ENCODE measurements around the gene FLT1.
A peak's percentile ranks its signal among the peaks of the same experiment; 100 is the strongest.

Gene FLT1

GRCh38 chr13:28338006-28338574 lies 156.8 kb downstream of the FLT1 start:
- peak; percentile 4 for DNase-seq

- peak; percentile 2 for DNase-seq
Measured at GRCh38 chr13:28337166-28338005, 157.5 kb downstream of the FLT1 start.

- no peak for DNase-seq
Measured at GRCh38 chr13:28336193-28336657, 158.7 kb downstream of the FLT1 start.

GRCh38 chr13:28333204-28333881 lies 161.6 kb downstream of the FLT1 start:
- DNase-seq: no peak

GRCh38 chr13:28329395-28330158 lies 165.4 kb downstream of the FLT1 start:
- DNase-seq: no peak

GRCh38 chr13:28328271-28328607 lies 166.7 kb downstream of the FLT1 start:
- no peak for DNase-seq

GRCh38 chr13:28327373-28328270 lies 167.3 kb downstream of the FLT1 start:
- DNase-seq: no peak

- DNase-seq: no peak
Measured at GRCh38 chr13:28326056-28326455, 168.9 kb downstream of the FLT1 start.

GRCh38 chr13:28325022-28325421 lies 169.9 kb downstream of the FLT1 start:
- no peak for DNase-seq

- DNase-seq: peak; percentile 38
Measured at GRCh38 chr13:28324181-28324789, 170.6 kb downstream of the FLT1 start.

GRCh38 chr13:28322256-28322905 lies 172.5 kb downstream of the FLT1 start:
- DNase-seq: no peak

GRCh38 chr13:28321756-28322155 lies 173.2 kb downstream of the FLT1 start:
- DNase-seq: no peak

GRCh38 chr13:28320884-28321574 lies 173.9 kb downstream of the FLT1 start:
- DNase-seq: peak; percentile 9

GRCh38 chr13:28320209-28320608 lies 174.7 kb downstream of the FLT1 start:
- DNase-seq: no peak

- DNase-seq: no peak
Measured at GRCh38 chr13:28319528-28319927, 175.4 kb downstream of the FLT1 start.

GRCh38 chr13:28318496-28318895 lies 176.4 kb downstream of the FLT1 start:
- DNase-seq: no peak

- DNase-seq: no peak
Measured at GRCh38 chr13:28316836-28317235, 178.1 kb downstream of the FLT1 start.

- no peak for DNase-seq
Measured at GRCh38 chr13:28316129-28316528, 178.8 kb downstream of the FLT1 start.

- no peak for DNase-seq
Measured at GRCh38 chr13:28314879-28315278, 180.0 kb downstream of the FLT1 start.

GRCh38 chr13:28313579-28313978 lies 181.3 kb downstream of the FLT1 start:
- no peak for DNase-seq

GRCh38 chr13:28306325-28306724 lies 188.6 kb downstream of the FLT1 start:
- no peak for DNase-seq
